Activated naive CD4-positive, alpha-beta T cell treated with anti-CD3 and anti-CD28 coated beads, Interleukin-2, amount 50 U/mL, for 72 hours (primary cell): ENCODE measurements around the gene PRDM15. TPM values are rescaled to one million over a fixed set of nuclear protein-coding genes. Genes with fewer than 3 reads are reported as not detected.

Experiments used
- ATAC-seq, 2 donors: fragments of 150-1000 bp; cut with Tn5 transposase; 2 replicates each; pipeline ENCODE4 v1.10.0; 2021; ENCODE audit warnings: mild to moderate bottlenecking in 2 of 2, moderate library complexity in 2 of 2
- DNase-seq, 2 donors: peaks; one replicate each; pipeline ENCODE4 v3.0.0; 2021 to 2022; ENCODE audit warnings: low spot score in 2 of 2
- H3K27ac Mint-ChIP-seq, 2 donors: one replicate each; pipeline ENCODE4 v1.8.0; 2022; ENCODE audit warnings: mild to moderate bottlenecking in 2 of 2, mixed read lengths in 2 of 2
- H3K36me3 Mint-ChIP-seq, 2 donors: one replicate each; pipeline ENCODE4 v1.8.0; 2022; ENCODE audit warnings: mixed read lengths in 2 of 2
- H3K9me3 Mint-ChIP-seq, 2 donors: one replicate each; pipeline ENCODE4 v1.8.0; 2022; ENCODE audit warnings: mixed read lengths in 2 of 2
- total RNA-seq, 2 donors: library from RNA; stranded (reverse); gene quantifications; one replicate each; pipeline ENCODE4 v1.2.3, GENCODE V29; 2022

PRDM15 gene
- total RNA-seq, 2 donors from 2014 or later, result 13.1 to 23.0 TPM

DNA sequence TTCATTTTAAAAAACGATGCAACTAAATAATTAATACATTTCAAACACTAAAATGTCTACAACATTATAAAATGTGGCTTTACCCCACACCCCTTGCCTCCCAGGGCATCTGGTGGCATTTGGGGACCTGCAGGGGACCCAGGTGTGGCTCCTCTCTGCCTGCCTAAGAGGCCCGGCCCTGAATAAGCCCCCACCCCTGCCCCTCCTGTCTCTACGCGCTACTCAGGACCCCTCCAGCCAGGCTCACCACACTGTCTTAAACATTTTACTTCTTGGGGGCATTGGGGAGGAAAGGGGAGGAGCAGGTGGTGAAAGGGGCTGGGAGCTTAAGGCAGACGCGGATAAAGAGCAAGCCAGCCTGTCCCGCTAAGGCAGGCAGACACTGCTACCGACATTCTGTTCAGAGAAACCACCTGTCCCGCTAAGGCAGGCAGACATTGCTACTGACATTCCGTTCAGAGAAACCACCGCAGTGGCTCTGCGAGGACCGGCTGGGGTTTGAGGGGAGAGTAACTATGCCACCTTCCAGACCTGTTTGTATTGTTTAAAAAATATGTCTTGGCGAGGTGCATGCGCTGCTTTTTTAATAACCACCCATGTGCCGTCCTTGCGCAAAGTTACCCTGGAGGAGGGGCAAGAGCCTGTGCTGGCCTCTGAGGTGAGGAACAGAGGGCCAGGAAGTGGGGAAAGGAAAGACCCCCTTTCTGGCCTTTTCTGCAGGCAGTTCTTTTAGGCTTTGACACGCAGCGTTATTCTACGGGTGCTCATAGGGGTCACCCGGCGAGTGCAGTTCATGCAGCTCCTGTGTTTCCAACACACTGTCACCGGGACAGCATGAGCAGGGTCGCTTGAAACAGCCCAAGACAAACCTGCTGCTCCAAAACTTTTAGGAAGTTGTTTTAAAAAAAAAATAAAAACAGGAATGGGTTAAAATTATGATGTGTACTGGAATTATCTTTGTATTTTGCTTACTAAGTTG lies 61.0 kb downstream of the PRDM15 start:
- ATAC-seq (no peak), DNase-seq (no peak)
- H3K9me3 Mint-ChIP-seq, result no peaks in the 10 kb centered on the region
- H3K27ac Mint-ChIP-seq, result no peak overlapping the region
- H3K36me3 Mint-ChIP-seq, result peaks cover 0 to 9% of the 10 kb centered on the region in 2 donors

DNA sequence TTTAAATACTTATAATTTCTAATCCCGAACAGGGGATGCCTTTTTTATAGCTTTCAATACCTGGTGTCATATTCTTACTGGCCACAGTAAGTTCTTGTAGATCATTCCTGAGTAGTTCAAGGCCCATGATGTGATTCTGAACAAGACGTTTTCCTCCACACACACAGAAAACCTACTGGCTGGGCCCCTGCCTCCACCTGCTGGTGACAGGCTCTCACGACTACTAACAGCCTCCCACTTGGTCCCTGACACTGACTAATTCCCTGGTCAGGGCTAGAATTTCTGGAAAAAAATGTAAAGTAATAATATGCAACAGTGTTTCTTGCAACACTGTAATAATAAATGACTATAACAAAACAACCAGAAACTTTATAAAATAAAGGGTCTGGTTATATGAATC lies 61.9 kb downstream of the PRDM15 start:
- DNase-seq, result peak in 1 of 2 donors; percentile 36
- no peak overlapping the region for H3K27ac Mint-ChIP-seq
- H3K36me3 Mint-ChIP-seq, result peaks cover 0 to 9% of the 10 kb centered on the region in 2 donors
- no peaks in the 10 kb centered on the region for H3K9me3 Mint-ChIP-seq
- ATAC-seq, result peak; percentile 42 to 65

- Mint-ChIP-seq H3K9me3 (no peaks in the 10 kb centered on the region), H3K36me3 (peaks cover 0 to 9% of the 10 kb centered on the region in 2 donors), H3K27ac (no peak overlapping the region)
- DNase-seq (peak in 1 of 2 donors; percentile 60), ATAC-seq (peak; percentile 80 to 82)
These were observed 62.5 kb downstream of the PRDM15 start for GRCh38 chr21:41816583-41817165.

DNA sequence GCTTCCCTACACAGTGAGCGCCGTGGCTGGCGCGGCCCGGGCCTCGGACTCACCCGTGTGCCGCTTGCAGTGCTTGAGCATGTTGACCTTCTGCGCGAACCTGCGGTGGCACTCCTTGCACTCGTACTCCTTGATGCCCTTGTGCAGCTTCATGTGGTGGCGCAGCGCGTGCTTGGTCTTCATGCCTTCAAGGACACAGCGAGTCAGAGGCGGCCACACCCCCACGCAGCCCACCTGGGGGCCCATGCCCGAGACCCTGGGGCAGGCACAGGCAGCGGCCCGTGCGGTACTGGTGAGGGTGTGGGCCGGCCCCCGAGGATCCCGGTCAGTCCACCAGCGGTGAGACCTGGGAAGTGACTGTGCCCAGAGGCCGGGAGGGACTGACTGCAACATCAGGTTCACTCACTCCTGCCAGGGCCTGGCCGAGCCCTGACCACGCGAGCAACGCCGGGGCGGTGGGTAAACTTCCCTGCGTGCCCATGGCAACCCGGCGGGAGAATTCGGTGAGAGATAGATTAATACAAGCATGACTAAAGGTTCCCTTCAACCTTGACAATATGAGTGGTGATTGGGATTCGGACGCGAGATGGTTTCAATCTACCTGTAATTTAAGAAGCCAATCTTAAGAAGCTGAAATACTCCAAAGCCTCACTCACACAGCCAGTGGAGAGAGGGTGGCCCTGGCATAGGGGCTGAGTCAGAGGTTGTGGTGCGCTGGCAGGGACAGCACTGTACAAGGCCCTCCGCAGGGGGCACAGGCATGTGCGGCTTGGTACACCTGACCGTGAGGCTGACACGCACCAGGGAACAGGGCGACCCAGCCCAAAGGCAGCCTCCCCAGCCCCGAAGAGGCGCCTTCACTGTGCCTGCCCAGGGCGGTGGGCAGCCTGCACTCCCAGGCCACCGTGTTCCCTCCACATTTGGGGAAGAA lies 63.2 kb downstream of the PRDM15 start:
- DNase-seq, result no peak
- Mint-ChIP-seq H3K9me3 (no peaks in the 10 kb centered on the region), H3K36me3 (peaks cover 0 to 9% of the 10 kb centered on the region in 2 donors), H3K27ac (no peak overlapping the region)
- ATAC-seq, result peak; percentile 10 to 16

DNA sequence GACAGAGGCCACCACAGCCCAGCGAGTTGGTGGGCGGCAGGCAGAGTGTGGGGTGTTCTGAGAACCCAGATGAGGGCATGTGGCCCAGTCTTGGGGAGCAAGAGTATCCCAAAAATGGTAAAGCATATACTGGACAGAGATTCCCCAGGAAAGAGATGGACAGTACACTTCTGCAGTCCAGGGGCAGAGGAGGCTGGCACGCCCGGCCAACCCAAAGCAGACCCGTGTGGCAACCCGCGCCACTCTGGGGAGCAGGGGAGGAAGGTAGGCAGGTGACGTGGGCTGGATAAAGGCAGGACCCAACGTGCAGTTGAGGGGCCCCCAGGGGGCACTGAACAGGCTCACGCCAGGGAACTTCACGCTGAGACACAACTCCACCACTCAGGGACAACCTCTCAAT lies 65.9 kb downstream of the PRDM15 start:
- Mint-ChIP-seq H3K27ac (no peak overlapping the region), H3K36me3 (peaks cover 2 to 11% of the 10 kb centered on the region in 2 donors), H3K9me3 (no peaks in the 10 kb centered on the region)
- ATAC-seq (no peak), DNase-seq (no peak)

DNA sequence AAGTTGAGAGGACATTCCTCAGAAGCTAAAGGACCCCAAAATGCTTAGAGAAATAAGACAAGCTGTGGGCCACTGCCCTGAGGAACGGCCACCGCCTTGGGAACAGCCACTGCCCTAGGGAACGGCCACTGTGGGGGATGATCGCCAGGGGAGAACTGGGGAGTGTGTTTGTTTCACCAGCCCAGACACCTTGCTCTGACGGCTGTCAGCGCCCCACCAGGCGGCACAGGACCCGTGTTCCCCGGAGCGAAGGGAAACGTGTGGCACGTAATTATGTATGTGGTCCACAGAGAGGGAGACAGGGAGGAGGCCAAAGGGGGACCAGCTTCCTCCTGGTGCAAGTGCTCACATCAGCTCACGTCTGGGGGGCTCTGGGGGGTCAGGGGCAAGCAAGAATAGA lies 66.5 kb downstream of the PRDM15 start:
- peaks cover 7 to 16% of the 10 kb centered on the region in 2 donors for H3K36me3 Mint-ChIP-seq
- no peak for ATAC-seq
- no peaks in the 10 kb centered on the region for H3K9me3 Mint-ChIP-seq
- DNase-seq, result no peak
- peak overlapping the region in 1 of 2 donors; percentile 55 for H3K27ac Mint-ChIP-seq

DNA sequence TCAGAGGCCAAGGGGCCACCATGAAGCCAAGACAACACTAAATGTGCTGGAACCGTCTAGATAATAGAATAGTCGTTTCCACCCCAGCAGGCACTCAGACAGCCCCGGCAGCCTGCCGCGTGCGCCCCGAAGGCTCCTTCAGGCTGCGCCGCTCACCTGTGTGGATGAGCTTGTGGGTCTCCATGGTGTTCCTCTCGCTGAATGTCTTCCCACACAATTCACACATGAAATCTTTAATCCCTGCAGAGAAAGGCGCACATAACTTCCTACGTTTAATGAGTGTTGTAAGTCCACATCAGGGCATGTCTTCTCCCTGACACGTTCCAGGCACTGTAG lies 68.6 kb downstream of the PRDM15 start:
- H3K27ac Mint-ChIP-seq, result no peak overlapping the region
- peaks cover 6 to 11% of the 10 kb centered on the region in 2 donors for H3K9me3 Mint-ChIP-seq
- ATAC-seq, result no peak
- DNase-seq, result no peak
- H3K36me3 Mint-ChIP-seq, result peaks cover 18 to 19% of the 10 kb centered on the region in 2 donors

DNA sequence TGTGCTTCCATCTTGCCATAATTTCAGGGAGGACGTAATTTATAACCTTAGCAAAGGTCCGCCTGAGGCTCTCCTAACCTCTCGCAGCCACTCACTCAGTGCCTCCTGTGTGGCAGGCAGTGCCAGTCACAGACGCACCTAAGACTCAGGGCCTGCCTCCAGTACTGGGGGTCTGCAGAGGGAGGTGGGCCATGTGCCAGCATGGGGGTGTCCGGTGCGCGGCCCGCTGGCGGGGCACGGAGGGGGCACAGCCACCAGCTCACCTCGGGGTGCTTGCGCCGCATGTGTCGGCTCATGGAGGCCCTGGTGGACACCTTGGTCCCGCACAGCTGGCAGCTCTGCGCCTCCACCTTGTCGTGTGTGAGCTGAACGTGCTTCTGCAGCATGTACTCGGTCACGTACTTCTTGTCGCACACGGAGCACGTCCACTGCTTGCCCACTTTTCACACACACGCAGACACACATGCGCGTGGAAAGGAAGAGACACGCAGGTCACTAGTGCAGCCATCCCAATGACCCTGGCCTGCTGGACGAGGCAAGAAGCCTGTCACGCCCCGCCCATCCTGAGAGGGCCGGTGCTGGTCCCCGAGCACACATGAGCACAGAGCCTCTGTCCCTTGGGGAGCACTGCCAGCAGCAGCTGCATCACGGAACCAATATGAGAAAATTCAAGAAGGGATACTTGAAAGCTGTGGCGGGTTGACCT lies 69.1 kb downstream of the PRDM15 start:
- H3K27ac Mint-ChIP-seq, result peak overlapping the region in 1 of 2 donors; percentile 19
- no peak for ATAC-seq
- peaks cover 16 to 18% of the 10 kb centered on the region in 2 donors for H3K36me3 Mint-ChIP-seq
- peaks cover 6 to 11% of the 10 kb centered on the region in 2 donors for H3K9me3 Mint-ChIP-seq
- DNase-seq, result no peak

DNA sequence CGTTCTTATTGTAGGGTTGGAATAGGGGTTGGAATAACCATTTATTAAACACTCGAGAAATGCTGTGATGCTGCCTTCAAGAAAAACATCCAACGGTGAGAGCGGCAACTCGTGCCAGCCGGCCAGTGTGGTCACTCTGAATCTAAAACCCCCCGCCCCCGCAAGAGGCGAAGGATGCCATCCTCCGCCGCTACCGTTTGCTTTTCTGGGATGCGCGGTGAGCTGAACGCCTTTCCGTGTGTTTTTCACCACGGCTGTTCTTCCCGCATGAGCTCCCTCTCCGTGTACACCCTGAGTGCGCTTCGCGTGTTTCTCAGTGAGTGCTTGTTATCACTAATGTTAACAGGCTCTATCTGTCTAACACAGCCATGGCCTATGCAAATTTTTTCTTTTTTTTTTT lies 70.3 kb downstream of the PRDM15 start:
- Mint-ChIP-seq H3K36me3 (peaks cover 10 to 18% of the 10 kb centered on the region in 2 donors), H3K27ac (no peak overlapping the region), H3K9me3 (peaks cover 6 to 11% of the 10 kb centered on the region in 2 donors)
- DNase-seq (no peak), ATAC-seq (no peak)

DNA sequence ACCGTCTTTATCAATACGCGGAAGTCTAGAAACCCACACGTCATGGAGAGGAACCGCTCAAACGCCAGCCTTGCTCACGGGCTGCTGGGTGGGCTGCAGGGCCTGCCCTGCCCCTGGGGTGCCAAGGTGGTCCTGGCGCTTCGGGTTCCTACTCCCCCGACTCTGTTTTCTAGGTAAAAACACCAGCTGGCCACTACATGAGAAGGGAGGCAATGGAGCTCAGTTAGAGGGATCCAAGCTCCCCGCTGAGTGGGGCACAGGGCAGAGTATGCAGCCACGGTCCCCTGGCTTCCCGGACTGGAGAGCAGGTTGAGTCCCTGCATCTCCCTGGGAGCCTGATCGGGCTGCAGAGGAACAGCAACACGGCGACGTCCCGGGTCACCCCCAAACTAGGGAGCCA lies 71.0 kb downstream of the PRDM15 start:
- ATAC-seq (no peak), DNase-seq (no peak)
- peaks cover 10 to 18% of the 10 kb centered on the region in 2 donors for H3K36me3 Mint-ChIP-seq
- H3K9me3 Mint-ChIP-seq, result peaks cover 6 to 11% of the 10 kb centered on the region in 2 donors
- no peak overlapping the region for H3K27ac Mint-ChIP-seq

GRCh38 chr21:41806773-41807172 lies 72.4 kb downstream of the PRDM15 start:
- DNase-seq, result no peak
- Mint-ChIP-seq H3K9me3 (peaks cover 6 to 11% of the 10 kb centered on the region in 2 donors), H3K27ac (no peak overlapping the region), H3K36me3 (peaks cover 10 to 18% of the 10 kb centered on the region in 2 donors)
- ATAC-seq, result no peak

DNA sequence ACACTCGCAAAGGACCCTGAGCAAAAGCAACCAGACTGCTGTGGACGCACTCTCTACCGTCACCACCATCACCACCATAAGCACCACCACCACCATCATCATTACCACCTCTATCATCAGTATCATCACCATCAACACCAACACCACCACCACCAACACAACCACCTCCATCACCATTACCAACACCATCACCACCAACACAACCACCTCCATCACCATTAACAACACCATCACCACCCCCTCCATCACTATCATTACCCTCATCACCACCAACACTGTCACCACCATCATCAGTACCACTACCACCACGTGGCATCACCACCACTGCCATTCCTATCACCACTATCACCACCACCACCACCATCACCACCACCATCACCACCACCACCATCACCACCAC lies 73.5 kb downstream of the PRDM15 start:
- H3K36me3 Mint-ChIP-seq, result peaks cover 15 to 18% of the 10 kb centered on the region in 2 donors
- H3K27ac Mint-ChIP-seq, result no peak overlapping the region
- H3K9me3 Mint-ChIP-seq, result peaks cover 6 to 11% of the 10 kb centered on the region in 2 donors
- ATAC-seq (no peak), DNase-seq (no peak)

- Mint-ChIP-seq H3K9me3 (peaks cover 6 to 11% of the 10 kb centered on the region in 2 donors), H3K36me3 (peaks cover 15 to 18% of the 10 kb centered on the region in 2 donors), H3K27ac (no peak overlapping the region)
- DNase-seq (no peak), ATAC-seq (no peak)
These were observed 74.1 kb downstream of the PRDM15 start for GRCh38 chr21:41805038-41805437.

- H3K27ac Mint-ChIP-seq, result no peak overlapping the region
- H3K9me3 Mint-ChIP-seq, result peaks cover 6 to 11% of the 10 kb centered on the region in 2 donors
- peaks cover 15 to 18% of the 10 kb centered on the region in 2 donors for H3K36me3 Mint-ChIP-seq
- DNase-seq (no peak), ATAC-seq (no peak)
These were observed 74.8 kb downstream of the PRDM15 start for GRCh38 chr21:41804381-41804780.

GRCh38 chr21:41803316-41803715 lies 75.8 kb downstream of the PRDM15 start:
- Mint-ChIP-seq H3K9me3 (peaks cover 6 to 11% of the 10 kb centered on the region in 2 donors), H3K36me3 (peaks cover 15 to 17% of the 10 kb centered on the region in 2 donors), H3K27ac (no peak overlapping the region)
- no peak for ATAC-seq
- no peak for DNase-seq

- no peak overlapping the region for H3K27ac Mint-ChIP-seq
- DNase-seq, result no peak
- H3K36me3 Mint-ChIP-seq, result peaks cover 8 to 11% of the 10 kb centered on the region in 2 donors
- no peak for ATAC-seq
- peaks cover 6 to 11% of the 10 kb centered on the region in 2 donors for H3K9me3 Mint-ChIP-seq
These were observed 76.5 kb downstream of the PRDM15 start for GRCh38 chr21:41802684-41803083.
